Hepatocyte (in vitro differentiated cells): ENCODE results near the gene TTLL7. TPM values are rescaled to one million over a fixed set of nuclear protein-coding genes. Genes with fewer than 3 reads are reported as not detected.
"Not testable (repeated sequence)": the region's sequence is repeated elsewhere in the genome, so short reads cannot be mapped to it uniquely, and the experiment has no call there.

Experiments used
- DNase-seq: peaks from one replicate; pipeline ENCODE4 v3.0.0-alpha.2; 2016; ENCODE audit warnings: low spot score
- H2AFZ ChIP-seq: fragments of 200-600 bp; sonication (generic); 2 replicates; pipeline ENCODE4 v1.6.0; 2016; ENCODE audit warnings: antibody characterized with exemption, mild to moderate bottlenecking
- H3K27ac ChIP-seq: fragments of 200-600 bp; sonication (generic); 2 replicates; pipeline ENCODE4 v1.5.1; 2016; ENCODE audit warnings: mild to moderate bottlenecking
- H3K27me3 ChIP-seq: fragments of 200-600 bp; sonication (generic); 2 replicates; pipeline ENCODE4 v1.6.1; 2016
- H3K36me3 ChIP-seq: fragments of 200-600 bp; sonication (generic); replicated peaks from 2 replicates; pipeline ENCODE4 v1.5.1; 2016; ENCODE audit warnings: low read depth; ENCODE audit not compliant: insufficient read depth
- H3K4me1 ChIP-seq: fragments of 200-600 bp; sonication (generic); 2 replicates; pipeline ENCODE4 v1.5.1; 2016; ENCODE audit warnings: mild to moderate bottlenecking, moderate library complexity; ENCODE audit not compliant: insufficient read depth
- H3K4me2 ChIP-seq: fragments of 200-600 bp; sonication (generic); 2 replicates; pipeline ENCODE4 v1.6.0; 2016
- H3K4me3 ChIP-seq: fragments of 200-600 bp; sonication (generic); 2 replicates; pipeline ENCODE4 v1.5.1; 2016; ENCODE audit warnings: mild to moderate bottlenecking
- H3K79me2 ChIP-seq: fragments of 200-600 bp; sonication (generic); 2 replicates; pipeline ENCODE4 v1.6.0; 2017; ENCODE audit warnings: mild to moderate bottlenecking
- H3K9me2 ChIP-seq: fragments of 200-600 bp; sonication (generic); replicated peaks from 2 replicates; pipeline ENCODE4 v1.6.0; 2017; ENCODE audit warnings: mild to moderate bottlenecking; ENCODE audit not compliant: insufficient read depth
- H3K9me3 ChIP-seq: fragments of 200-600 bp; sonication (generic); 2 replicates; pipeline ENCODE4 v1.5.1; 2016; ENCODE audit warnings: low read depth, mild to moderate bottlenecking
- H4K20me1 ChIP-seq: fragments of 200-600 bp; sonication (generic); 2 replicates; pipeline ENCODE4 v1.6.0; 2016; ENCODE audit warnings: mild to moderate bottlenecking; ENCODE audit not compliant: insufficient read depth, poor library complexity, severe bottlenecking
- CTCF ChIP-seq: fragments of 200-600 bp; sonication (generic); IDR thresholded peaks from 2 replicates; pipeline ENCODE4 v1.5.1; 2016; ENCODE audit warnings: antibody characterized with exemption, mild to moderate bottlenecking; ENCODE audit not compliant: poor library complexity
- EZH2 ChIP-seq: fragments of 200-600 bp; sonication (generic); IDR thresholded peaks from 2 replicates; pipeline ENCODE4 v1.6.1; 2016; ENCODE audit warnings: antibody characterized with exemption, mild to moderate bottlenecking, borderline replicate concordance
- EZH2phosphoT487 ChIP-seq: fragments of 200-600 bp; sonication (generic); IDR thresholded peaks from one replicate; pipeline ENCODE4 v1.6.1; 2018; ENCODE audit warnings: antibody characterized with exemption, mild to moderate bottlenecking, low read depth, moderate library complexity; ENCODE audit not compliant: unreplicated experiment, severe bottlenecking
- WGBS: methylation state at CpG from one replicate; pipeline ENCODE4 v1.1.6; 2016; ENCODE audit warnings: low lambda C conversion rate; ENCODE audit errors: missing lambda C conversion rate; 5-methylcytosine and 5-hydroxymethylcytosine counted together
- polyA plus RNA-seq: library from polyadenylated mRNA; unstranded; fragments of >200 nt; fragmentation: Nextera tagmentation; extraction: Ambion mirVana; gene quantifications from 2 replicates; pipeline ENCODE4 v1.2.1, GENCODE V29; 2016
- total RNA-seq: library from RNA; depleted of rRNA; stranded (reverse); fragments of >200 nt; gene quantifications from 2 replicates; pipeline ENCODE4 v1.2.3, GENCODE V29; 2014

The TTLL7 gene
- total and polyA plus RNA-seq, 2 experiments from 2014 or later: 1.9 to 3.5 TPM

- Histone ChIP-seq H3K4me2 (no peak overlapping the region), H3K4me1 (peaks cover 5% of the 10 kb centered on the region), H3K9me2 (no peaks in the 10 kb centered on the region), H3K9me3 (no peaks in the 10 kb centered on the region), H3K79me2 (no peaks in the 10 kb centered on the region), H3K4me3 (no peak overlapping the region), H4K20me1 (no peaks in the 10 kb centered on the region), H2AFZ (no peak overlapping the region), H3K27ac (no peak overlapping the region), H3K36me3 (no peaks in the 10 kb centered on the region), H3K27me3 (peaks cover 13% of the 10 kb centered on the region)
- no peak for TF ChIP-seq CTCF
- TF ChIP-seq EZH2: no peak
- no peak for TF ChIP-seq EZH2phosphoT487
- 98% methylated on average over 1 of the region's 1 CpG for WGBS
- DNase-seq: no peak
Observed at GRCh38 chr1:83995649-83996048, 3.3 kb downstream of the TTLL7 start.

GRCh38 chr1:83994111-83994510 is 4.8 kb downstream of the TTLL7 start:
- TF ChIP-seq CTCF: no peak
- TF ChIP-seq EZH2phosphoT487: no peak
- no peak for TF ChIP-seq EZH2
- no peak overlapping the region for H3K27ac ChIP-seq

GRCh38 chr1:83990734-83991133 is 8.2 kb downstream of the TTLL7 start:
- Histone ChIP-seq H3K4me2 (no peak overlapping the region), H3K27ac (no peak overlapping the region), H3K9me3 (peaks cover 5% of the 10 kb centered on the region), H3K79me2 (no peaks in the 10 kb centered on the region), H3K4me1 (no peaks in the 10 kb centered on the region), H2AFZ (no peak overlapping the region), H4K20me1 (no peaks in the 10 kb centered on the region), H3K9me2 (no peaks in the 10 kb centered on the region), H3K36me3 (no peaks in the 10 kb centered on the region), H3K4me3 (no peak overlapping the region), H3K27me3 (no peaks in the 10 kb centered on the region)
- TF ChIP-seq EZH2phosphoT487 (no peak), CTCF (no peak), EZH2 (no peak)
- DNase-seq: no peak
- 95% methylated on average over 2 of the region's 2 CpGs for WGBS

More at GRCh38 chr1:83994111-83994510, 4.8 kb downstream of the TTLL7 start:
- WGBS: 89% methylated on average over 1 of the region's 1 CpG
- no peaks in the 10 kb centered on the region for H3K79me2 ChIP-seq
- H3K9me2 ChIP-seq: no peaks in the 10 kb centered on the region
- H3K9me3 ChIP-seq: no peaks in the 10 kb centered on the region
- H3K36me3 ChIP-seq: no peaks in the 10 kb centered on the region
- no peak overlapping the region for H3K4me3 ChIP-seq
- H3K27me3 ChIP-seq: peaks cover 7% of the 10 kb centered on the region
- no peaks in the 10 kb centered on the region for H3K4me1 ChIP-seq
- H4K20me1 ChIP-seq: no peaks in the 10 kb centered on the region
- H3K4me2 ChIP-seq: no peak overlapping the region
- DNase-seq: no peak
- no peak overlapping the region for H2AFZ ChIP-seq

GRCh38 chr1:83985048-83985447 is 13.9 kb downstream of the TTLL7 start:
- no peaks in the 10 kb centered on the region for H4K20me1 ChIP-seq
- H3K9me3 ChIP-seq: peaks cover 5% of the 10 kb centered on the region
- H3K27me3 ChIP-seq: no peaks in the 10 kb centered on the region
- no peak overlapping the region for H3K4me2 ChIP-seq
- H3K4me3 ChIP-seq: no peak overlapping the region
- H2AFZ ChIP-seq: no peak overlapping the region
- no peaks in the 10 kb centered on the region for H3K4me1 ChIP-seq
- WGBS: 91% methylated on average over 3 of the region's 3 CpGs
- no peaks in the 10 kb centered on the region for H3K36me3 ChIP-seq
- peak; percentile 9 for DNase-seq
- no peak for TF ChIP-seq CTCF
- no peak for TF ChIP-seq EZH2phosphoT487
- TF ChIP-seq EZH2: no peak
- H3K27ac ChIP-seq: no peak overlapping the region
- no peaks in the 10 kb centered on the region for H3K79me2 ChIP-seq
- H3K9me2 ChIP-seq: no peaks in the 10 kb centered on the region

DNA sequence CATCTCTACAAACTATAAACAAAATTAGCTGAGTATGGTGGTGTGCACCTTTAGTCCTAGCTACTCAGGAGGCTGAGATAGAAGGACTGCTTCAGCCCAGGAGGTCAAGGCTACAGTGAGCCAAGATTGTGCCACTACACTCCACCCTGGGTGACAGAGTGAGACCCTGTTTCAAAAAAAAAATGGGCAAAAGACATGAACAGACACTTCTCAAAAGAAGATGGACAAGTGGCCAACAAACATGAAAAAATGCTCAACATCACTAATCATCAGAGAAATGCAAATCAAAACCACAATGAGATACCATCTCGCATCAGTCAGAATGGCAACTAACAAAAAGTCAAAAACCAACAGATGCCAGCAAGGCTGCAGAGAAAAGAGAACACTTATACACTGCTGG is 15.0 kb downstream of the TTLL7 start:
- H2AFZ ChIP-seq, H3K36me3 ChIP-seq, H3K27me3 ChIP-seq, H3K27ac ChIP-seq, H4K20me1 ChIP-seq, H3K4me3 ChIP-seq, H3K4me1 ChIP-seq, H3K9me3 ChIP-seq, DNase-seq, H3K4me2 ChIP-seq, H3K79me2 ChIP-seq, H3K9me2 ChIP-seq: not testable (repeated sequence)
- WGBS: 93% methylated on average over 1 of the region's 1 CpG
